COLO668 (cell line): ENCODE results near the gene BHLHA15.
"Not testable (repeated sequence)": the region's sequence is repeated elsewhere in the genome, so short reads cannot be mapped to it uniquely, and the experiment has no call there.

Source experiments
- DNase-seq: peaks from one replicate; lab custom pipeline; 2025; ENCODE audit not compliant: unreplicated experiment; lab: John Stamatoyannopoulos, UW

BHLHA15 gene

DNA sequence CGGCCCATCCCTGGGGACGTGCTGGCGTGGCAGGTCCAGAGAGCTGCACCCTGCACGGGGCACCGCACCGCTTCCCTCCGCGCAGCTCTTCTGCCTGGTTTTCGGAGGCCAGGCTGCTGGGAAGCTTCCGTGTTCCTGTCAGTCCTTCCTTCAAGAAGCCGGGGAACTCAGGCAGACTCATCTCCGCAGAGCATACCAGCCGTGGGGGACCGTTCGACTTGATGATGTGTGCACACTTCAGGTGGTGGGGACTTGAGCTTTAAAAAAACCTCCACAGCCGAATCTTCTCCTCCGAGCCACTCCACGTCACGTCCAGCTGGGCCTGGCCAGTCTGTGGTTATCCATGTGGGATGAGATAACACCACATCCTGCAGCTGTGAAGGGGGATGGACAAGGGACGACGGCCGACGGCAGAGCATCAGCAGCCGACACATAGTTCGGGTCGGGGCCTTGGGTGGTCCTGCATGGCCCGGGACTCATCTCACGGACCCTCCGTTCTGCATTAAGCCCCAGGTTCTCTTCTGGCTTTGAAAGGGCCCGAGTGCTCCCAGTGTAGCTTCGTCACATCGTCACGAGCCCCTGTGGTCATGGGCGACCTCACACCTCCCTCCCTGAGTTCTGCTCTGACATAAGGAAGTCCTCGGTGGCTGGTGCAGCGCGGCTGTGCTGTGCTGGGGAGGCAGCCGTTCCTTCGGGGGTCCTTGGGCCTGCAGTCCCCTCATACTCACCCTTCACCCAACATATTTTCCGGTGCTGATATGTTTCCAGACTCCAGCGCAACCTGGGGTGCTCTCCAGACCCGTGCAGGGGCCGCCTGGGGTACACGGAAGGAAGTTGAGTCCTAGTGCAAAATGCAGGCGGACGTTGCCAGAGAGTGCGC lies 4.5 kb upstream of the BHLHA15 start:
- DNase-seq = no peak

DNA sequence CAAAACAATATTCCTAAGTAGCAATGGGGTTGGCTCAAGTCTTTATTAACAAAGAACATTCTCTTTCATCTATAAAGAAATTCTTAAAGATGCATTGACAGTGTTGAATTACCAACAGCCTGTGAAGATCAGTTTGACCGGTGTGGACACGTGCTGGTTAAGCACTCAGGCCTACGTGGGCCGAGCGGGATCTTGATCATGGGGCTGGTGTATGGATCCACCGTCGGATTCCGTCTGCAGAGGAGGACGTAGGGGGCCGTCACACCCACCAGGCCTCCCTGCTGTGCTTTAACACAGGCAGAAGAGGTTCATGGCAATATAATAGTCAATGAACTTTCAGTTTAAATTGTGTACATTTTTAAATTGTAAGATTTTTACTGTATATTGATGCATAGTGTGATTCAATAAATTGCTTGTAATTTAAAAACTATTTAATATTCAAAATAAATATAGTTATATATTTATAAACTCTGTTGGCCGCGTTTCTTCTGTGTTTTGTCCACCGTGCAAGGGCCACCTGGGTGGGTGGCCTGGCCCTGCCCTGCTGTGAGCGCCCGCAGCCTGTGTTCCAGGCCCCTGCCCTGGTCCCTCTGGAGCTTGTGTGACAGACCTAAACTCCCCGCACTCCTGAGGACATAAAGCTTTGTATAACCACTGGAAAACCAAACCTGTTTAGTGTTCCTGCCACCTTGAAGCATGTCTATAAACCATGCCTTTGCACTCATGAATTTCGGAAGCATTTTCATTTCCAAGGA lies 1.9 kb upstream of the BHLHA15 start:
- no peak for DNase-seq

DNA sequence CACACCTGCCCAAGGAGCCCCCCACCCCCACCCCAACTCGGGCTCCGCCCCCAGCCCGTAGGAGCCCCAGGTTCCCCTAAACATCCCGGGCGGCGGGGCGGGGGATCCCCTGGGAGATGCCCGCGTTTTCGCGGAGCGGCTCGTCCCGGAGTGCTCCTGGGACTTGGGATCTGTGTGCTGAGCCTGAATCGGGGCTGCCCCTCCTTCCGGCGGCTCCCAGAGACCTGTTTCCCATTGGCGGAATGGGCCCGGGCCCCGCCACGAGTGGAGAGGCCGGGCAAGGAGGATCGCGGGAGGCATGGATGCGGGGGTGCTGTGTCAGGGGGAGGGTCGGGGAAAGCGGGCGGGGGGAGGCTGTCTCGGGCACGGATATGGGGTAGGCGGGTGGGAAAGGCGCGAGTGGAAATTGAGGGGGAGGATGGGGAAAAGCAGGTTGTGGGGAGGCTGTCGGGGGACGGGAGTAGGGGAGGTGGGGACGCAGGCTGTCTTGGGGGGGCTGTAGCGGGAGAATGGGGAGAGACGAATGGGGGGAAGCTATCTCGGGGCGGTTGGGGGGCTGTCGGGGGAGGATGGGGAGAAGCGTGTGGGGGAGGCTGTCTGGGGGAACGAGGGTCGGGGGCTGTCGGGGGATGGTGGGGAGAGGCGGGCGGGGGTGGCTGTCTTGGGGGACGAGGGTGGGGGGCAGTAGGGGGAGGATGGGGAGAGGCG lies 572 bp upstream of the BHLHA15 start:
- DNase-seq = peak; percentile 32

DNA sequence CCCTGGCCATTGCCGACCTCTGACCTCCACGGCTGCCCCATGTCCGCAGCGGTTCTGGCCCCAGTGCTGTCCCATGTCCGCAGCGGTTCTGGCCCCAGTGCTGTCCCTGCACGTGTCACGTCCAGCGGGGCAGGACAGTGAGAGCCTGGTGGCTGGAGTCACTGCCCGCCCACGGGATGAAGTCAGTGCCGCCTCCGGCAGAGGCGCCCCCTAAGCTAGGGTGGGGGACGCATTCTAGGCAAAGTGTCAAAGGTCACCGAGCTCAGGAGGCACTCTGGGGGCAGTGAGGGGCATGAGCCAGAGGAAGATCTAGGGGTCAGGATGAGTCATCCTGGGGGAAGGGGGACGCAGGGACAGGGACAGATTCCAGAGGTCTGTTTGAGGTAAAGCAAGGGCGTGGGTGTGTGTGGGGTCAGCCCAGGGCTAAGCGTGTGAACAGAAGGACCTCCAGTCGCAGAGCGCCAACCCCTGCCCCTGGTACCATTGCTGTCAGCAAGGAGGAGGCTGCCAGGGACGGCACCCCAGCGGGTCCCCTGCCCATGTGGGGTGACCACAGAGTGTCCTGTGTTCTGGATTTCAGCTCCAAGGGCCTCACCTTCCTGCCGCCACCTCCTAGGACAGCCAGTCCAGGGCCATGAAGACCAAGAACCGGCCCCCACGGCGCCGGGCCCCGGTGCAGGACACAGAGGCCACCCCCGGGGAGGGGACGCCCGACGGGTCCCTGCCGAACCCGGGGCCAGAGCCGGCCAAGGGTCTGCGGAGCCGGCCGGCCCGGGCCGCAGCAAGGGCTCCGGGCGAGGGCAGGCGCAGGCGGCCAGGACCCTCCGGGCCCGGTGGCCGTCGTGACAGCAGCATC lies 665 bp downstream of the BHLHA15 start:
- no peak for DNase-seq

DNA sequence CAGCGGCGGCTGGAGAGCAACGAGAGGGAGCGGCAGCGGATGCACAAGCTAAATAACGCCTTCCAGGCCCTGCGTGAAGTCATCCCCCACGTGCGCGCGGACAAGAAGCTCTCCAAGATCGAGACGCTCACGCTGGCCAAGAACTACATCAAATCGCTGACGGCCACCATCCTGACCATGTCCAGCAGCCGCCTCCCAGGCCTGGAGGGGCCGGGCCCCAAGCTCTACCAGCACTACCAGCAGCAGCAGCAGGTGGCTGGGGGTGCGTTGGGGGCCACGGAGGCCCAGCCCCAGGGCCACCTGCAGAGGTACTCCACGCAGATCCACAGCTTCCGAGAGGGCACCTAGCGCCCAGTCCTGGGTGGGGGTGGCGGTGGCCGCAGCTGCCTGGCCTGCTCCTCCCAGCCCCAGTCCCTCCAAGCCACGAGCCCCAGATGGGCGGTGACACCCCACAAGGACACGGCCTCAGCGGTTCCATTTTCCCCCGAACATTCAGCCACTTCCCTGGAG lies 1.3 kb downstream of the BHLHA15 start:
- no peak for DNase-seq

DNA sequence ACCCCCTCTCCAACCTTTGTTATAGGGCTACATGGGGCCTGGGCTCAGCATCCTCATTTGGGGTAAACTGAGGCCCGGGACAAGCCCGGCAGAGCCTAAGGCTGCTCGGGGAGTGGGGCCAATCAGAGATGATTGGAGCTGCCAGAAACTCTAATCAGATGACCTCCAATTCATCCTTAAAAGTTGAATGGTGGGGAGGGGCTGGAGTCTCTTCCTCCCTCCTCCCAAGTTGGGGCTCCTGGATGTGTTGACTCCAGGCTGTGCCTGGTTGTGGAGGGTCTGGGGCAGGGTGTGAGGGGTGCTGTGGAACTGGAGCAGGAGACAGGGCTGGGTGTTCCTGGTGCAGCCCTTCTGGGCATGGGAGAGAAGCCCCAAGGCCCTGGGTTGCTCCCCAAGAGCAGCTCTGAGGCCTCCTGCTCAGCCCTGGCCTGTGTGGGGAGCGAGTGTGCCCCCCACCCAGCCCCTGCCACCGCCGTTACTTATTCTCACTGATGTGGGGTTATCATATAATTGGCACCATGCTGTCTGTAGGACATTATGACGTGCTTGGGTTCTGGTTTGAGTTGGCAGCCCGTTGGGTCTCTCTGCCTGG lies 2.2 kb downstream of the BHLHA15 start:
- DNase-seq = no peak

DNA sequence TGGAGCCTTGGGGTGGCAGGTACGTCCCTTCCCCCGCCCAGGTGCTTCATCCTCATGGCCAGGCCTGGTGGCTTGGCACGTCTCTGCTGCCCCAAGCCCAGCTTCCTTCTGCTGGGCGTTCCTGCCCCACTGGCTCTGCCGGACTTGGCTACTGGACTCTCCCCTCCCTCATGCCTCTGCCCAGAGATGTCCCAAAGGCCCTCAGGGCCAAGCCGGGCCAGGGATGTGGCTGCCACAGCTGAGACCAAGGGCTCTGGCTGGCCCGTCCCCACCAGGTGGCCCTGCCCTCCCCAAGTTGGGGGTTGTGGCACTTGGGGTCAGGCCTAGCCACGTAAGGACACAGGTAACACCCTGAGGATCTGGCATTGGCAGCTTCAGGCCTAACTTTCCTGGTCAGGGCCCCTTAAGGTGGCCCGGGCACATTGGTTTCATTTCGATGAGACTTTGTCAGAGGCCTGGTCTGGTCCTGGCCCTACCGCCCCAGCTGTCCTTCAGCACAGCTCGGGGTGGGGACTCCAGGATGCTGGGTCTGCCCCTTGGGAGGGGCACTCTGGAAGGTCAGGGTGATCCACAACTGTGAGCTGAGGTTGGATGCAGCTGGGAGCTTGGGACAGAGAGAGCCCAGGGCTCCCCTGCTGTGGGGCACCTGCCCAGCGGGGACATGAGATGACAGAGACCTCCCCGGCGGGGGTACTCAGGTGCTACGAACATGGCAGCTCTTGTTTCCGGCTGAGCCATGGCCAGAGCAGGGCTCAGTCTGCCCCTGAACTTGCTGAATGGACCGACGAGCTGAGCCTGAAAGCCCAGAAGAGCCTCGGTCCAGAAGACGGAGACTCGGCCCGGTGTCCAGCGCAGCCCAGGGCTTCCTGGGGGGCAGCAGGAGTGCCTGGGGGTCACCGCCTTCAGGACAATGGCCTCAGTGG lies 2.9 kb downstream of the BHLHA15 start:
- DNase-seq = no peak

DNA sequence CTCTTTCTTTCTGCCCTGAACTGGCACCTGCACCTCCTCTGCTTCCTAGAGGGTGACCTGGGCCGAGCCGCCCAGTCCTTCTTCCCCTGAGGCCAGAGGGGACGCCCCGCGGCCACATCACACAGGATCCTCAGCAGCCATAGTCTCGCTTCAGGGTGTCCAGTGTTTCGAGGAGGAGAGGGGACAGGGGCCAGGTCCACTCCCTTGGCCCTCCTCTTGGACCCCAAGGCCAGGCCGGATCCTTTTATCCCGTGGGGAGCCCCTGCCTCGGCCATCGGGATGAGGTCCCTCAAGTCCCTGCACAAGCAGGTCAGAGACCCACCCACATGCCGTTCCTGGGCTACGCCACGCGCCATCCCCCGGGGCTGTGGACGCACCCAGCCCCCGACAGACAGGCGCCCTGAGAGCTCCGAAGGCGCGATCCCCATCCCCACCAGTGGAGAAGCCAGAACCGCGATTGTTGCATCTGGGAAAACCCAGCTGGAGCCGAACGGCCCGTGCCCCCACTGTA lies 3.6 kb downstream of the BHLHA15 start:
- peak; percentile 15 for DNase-seq

DNA sequence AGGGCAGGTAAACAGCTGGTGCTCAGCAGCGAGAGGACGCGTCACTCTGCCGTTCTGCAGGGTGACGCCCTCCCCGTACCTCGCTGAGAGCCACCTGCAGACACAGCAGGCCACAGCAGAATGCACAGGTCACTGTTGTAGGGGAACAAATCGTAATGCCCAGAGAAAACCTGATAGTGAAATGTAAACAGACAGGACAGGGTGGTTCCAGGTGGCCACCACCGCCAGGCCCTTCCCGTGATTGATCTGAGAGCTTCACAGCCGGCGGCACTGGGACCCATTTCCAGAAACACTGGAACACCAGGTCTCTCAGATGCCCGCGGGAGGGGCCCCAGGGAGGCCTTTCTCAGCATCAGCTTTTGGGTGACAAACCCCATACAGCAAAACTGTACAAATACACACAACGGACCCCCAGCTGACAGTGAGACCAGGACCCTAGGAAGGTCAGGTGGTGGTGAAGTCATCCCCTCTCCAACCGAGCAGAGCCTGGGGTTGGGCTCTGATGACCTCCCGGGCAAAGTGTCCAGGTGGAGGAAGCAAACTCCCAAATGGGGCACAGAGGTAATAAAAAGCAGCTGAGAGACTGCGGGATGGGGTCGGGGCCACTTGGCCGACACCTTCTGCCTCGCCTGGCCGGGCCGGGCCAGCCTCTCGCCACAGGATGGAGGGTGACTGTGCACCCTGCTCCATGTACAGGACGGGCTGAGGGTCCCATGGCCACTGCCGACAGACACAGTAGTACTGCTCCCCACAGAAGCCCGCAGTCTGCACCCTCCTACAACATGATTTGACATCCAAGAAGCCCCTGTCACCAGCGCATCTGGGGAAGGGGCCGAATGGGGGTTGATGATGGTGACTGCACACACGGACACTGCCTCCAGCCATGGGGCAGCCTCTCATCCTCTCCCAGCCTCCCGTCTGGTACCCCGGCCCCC lies 4.6 kb downstream of the BHLHA15 start:
- DNase-seq = peak; percentile 86

DNA sequence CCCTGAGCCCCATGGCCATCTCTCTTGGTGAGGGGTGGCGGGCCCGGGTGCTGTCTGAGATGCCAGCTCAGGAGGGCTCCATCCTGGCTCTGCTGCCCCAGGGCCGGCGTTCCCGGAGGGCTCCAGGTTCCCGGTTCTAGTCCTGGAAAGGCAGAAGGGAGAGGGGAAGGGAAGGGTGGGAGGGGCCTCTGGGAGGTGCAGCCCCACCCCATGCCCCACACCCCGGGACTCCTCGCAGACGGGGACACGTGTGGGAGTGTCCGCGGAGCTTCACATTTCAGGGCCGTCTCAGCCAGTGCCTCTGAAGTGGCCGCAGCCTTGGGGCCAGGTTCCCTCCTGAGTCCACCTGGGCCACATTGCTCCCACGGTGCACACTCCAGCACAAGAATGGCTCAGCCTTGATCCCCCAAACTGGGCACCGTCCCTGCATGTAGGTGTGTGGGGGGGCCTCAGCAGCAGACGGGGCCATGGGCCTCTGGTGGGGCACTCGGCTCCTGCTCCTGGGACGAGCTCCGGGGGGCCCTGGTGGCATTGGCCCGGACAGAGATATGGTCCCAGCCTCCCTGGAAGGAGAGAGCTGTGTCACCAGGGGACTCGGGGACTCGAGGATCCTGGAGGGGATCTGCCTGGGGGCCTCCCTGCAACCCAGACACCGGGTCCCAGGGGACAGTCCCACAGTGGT lies 5.8 kb downstream of the BHLHA15 start:
- DNase-seq = no peak

DNA sequence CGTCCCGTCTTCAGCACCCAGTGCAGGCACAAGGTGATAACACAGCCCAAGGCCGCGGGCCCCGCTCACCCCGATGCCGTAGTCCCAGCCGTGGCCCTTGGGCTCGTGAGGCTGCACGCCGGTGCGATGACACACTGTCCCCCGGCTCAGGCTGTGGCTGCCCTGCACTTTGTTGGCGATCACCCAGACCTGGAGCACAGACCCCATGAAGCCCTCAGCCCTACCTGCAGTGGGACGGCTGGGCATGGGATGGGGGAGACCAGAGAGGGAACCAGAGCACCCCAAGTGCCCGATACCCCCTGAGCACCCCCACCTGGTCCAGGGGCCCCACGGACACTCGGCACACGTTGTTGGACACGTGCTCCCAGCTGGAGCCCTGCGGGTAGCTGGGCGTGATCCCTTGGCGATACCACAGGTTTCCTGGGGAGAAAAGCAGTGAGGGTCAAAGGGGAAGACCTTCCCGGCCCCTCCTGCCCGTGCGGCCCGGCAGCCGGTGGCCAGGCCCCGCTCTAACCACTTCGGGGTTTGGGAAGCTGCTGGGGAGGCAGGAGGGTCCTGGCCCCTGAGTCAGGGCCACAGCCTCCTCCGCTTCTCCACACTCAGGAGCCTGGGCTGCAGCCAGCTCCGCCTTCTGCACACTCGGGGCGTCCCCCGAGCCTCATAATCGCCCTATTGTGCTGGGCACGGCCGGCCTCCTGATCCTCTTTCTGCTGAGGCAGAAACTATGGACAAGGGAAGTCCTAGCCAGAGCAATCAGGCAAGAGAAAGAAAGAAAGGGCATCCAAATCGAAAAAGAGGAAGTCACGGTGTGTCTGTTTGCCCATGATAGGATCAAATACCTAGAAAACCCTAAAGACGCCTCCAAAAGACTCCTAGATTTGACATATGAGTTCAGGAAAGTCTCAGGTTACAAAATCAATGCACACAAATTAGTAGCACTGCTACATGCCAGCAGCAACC lies 6.7 kb downstream of the BHLHA15 start:
- DNase-seq = no peak

DNA sequence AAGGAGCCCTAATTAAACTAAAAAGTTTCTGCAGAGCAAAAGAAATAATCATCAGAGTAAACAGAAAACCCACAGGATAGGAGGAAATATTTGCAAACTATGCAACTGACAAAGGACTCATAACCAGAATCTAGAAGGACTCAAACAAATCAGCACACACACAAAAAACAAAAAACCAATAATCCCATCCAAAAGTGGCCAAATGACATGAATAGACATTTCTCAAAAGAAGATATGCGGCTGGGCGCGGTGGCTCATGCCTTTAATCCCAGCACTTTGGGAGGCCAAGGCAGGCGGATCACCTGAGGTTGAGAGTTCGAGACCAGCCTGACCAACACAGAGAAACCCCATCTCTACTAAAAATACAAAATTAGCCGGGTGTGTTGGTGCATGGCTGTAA lies 8.1 kb downstream of the BHLHA15 start:
- not testable (repeated sequence) for DNase-seq

DNA sequence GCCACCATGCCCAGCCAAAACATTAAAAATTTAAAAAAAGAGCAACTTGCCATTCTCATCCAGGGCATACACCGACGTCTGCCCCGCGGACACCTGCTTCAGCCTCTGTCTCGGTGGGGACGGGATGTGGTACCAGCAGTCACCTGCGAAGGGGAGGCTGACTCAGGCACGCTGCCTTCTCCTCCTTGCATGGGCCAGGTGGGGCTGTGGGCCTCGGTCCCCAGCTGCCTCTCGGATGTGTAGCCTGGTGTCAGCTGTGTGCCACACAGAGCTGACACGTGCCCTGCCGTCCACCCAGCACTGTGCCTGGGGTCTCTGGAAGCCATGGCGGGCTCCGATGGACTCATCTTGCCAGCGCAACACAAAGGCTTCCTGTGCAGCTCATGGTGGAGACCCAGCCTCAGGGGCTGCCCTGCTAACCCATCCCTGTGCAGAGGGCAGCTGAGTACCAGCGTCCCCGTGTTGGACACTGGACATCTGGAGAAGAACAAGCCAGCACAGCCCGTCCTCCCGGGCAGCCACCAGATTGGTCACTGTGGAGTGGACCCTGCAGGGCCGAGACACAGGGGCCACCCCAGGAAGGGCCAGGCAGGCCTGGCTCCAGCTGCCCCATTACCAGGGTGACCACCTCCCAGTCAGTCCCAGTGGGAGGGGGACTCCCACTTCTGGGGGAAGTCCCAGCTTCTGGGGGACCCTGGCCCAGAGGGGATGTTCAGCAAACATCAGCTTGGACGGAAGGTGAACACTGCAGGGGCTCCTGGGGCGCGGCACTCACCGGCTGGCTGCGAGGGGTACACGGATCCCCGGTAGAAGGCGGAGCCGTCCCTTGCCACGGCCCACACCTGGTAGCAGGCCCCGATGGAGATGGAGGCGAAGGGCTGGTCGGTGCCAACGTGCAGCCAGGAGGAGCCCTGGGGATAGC lies 10.6 kb downstream of the BHLHA15 start:
- DNase-seq = no peak

DNA sequence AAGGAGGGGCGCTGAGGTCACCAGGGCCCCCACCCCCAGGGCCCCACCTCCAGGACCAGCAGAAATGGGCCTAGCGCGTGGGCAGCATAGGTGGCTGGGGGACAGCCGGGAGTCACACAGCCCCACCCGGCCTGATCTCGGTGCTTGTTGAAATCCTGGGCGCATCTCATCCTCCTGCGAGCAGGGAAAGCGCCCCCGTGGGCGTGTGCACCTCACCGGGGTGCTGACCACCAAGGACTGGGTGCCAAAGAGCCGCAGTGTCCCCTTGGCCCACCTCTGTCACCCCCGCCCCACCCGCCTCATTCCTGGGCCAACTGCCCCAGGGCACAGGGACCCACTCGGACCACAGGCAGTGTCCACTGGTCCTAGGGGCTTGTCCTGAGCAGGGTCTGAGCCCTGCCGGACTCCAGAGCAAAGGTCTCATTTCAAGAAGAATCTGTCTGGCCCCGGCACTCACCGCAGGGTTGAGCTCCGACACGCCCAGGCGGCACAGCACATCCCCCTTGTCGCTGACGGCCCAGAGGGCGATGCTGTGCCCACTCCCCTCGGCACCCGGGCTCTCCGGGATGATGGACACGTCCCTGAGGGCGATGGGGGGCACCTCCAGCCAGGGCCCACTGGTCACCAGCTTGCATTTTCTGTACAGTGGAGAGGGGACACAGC lies 11.4 kb downstream of the BHLHA15 start:
- DNase-seq = no peak
